PC-9 (cell line): ENCODE data around the gene SLC25A44. TPM values are rescaled to one million over a fixed set of nuclear protein-coding genes. Genes with fewer than 3 reads are reported as not detected.
"Not testable (repeated sequence)": the region's sequence is repeated elsewhere in the genome, so short reads cannot be mapped to it uniquely, and the experiment has no call there.

Source experiments
- BruUV-seq: library from RNA; stranded (reverse); fragments of 400-500 nt; replicated peaks from 2 replicates; lab custom pipeline; 2021; lab: Mats Ljungman, UMichigan
- CTCF ChIA-PET: fragments of 300-600 bp; sonication (Branson Sonifier 250); formaldehyde crosslinking; loops from one replicate; lab custom pipeline; 2022; ENCODE audit warnings: antibody characterized with exemption; lab: Charles Lee
- POLR2A ChIA-PET: fragments of 300-600 bp; sonication (Branson Sonifier 250); formaldehyde crosslinking; loops from one replicate; lab custom pipeline; 2022; ENCODE audit warnings: antibody characterized with exemption; ENCODE audit not compliant: unreplicated experiment; lab: Charles Lee
- DNase-seq, 2 experiments: peaks; one replicate each; pipeline versions ENCODE4 v3.0.0 to v3.0.0-alpha.2; 2015 to 2022; ENCODE audit warnings: mixed read lengths in 1 of 2
- H2AFZ ChIP-seq: fragments of 200-600 bp; sonication (generic); 2 replicates; pipeline ENCODE4 v1.8.1; 2017; ENCODE audit warnings: antibody characterized with exemption
- H3F3A ChIP-seq: fragments of 200-600 bp; sonication (generic); 2 replicates; pipeline ENCODE4 v1.8.1; 2017; ENCODE audit warnings: antibody characterized with exemption, mild to moderate bottlenecking, low read depth; ENCODE audit not compliant: insufficient read depth
- H3K27ac ChIP-seq: fragments of 200-600 bp; sonication (generic); 2 replicates; pipeline ENCODE4 v1.6.1; 2016; ENCODE audit warnings: mixed run types
- H3K27me3 ChIP-seq: fragments of 200-600 bp; sonication (generic); 2 replicates; pipeline ENCODE4 v1.6.1; 2016; ENCODE audit warnings: low read depth, mixed run types; ENCODE audit not compliant: insufficient read depth
- H3K36me3 ChIP-seq: fragments of 200-600 bp; sonication (generic); 2 replicates; pipeline ENCODE4 v1.6.1; 2016; ENCODE audit warnings: low read depth, mixed run types
- H3K4me1 ChIP-seq: fragments of 200-600 bp; sonication (generic); replicated peaks from 2 replicates; pipeline ENCODE4 v1.6.1; 2016; ENCODE audit warnings: mixed run types; ENCODE audit not compliant: insufficient read depth
- H3K4me2 ChIP-seq: fragments of 200-600 bp; sonication (generic); 2 replicates; pipeline ENCODE4 v1.6.1; 2017; ENCODE audit warnings: mixed run types
- H3K4me3 ChIP-seq: fragments of 200-600 bp; sonication (generic); 2 replicates; pipeline ENCODE4 v1.6.1; 2016; ENCODE audit warnings: mixed run types
- H3K79me2 ChIP-seq: fragments of 200-600 bp; sonication (generic); 2 replicates; pipeline ENCODE4 v1.6.1; 2017; ENCODE audit warnings: low read depth, mixed run types
- H3K9me2 ChIP-seq: fragments of 200-600 bp; sonication (generic); 2 replicates; pipeline ENCODE4 v1.8.1; 2017; ENCODE audit warnings: mild to moderate bottlenecking; ENCODE audit not compliant: insufficient read depth
- H3K9me3 ChIP-seq: fragments of 200-600 bp; sonication (generic); 2 replicates; pipeline ENCODE4 v1.8.1; 2016; ENCODE audit warnings: low read depth; ENCODE audit not compliant: insufficient read depth
- H4K20me1 ChIP-seq: fragments of 200-600 bp; sonication (generic); 2 replicates; pipeline ENCODE4 v1.8.1; 2017; ENCODE audit not compliant: insufficient read depth
- EZH2 ChIP-seq: fragments of 200-600 bp; sonication (generic); IDR thresholded peaks from 2 replicates; pipeline ENCODE4 v1.8.0; 2017; ENCODE audit warnings: antibody characterized with exemption, low read depth
- intact Hi-C: fragments of 100-400 bp; cut with micrococcal nuclease; formaldehyde crosslinking; loops from one replicate; pipeline ENCODE4 v1.10.0; 2022; ENCODE audit not compliant: unreplicated experiment
- total RNA-seq: library from RNA; stranded (reverse); gene quantifications from 2 replicates; pipeline ENCODE4 v1.2.3, GENCODE V29; 2021
- TF ChIP-seq, protein P1 (sequence below): fragments of 200-600 bp; sonication (generic); conservative IDR thresholded peaks from 2 replicates; pipeline ENCODE4 v1.6.1; 2017; ENCODE audit warnings: mixed run types, antibody characterized with exemption, mild to moderate bottlenecking, moderate library complexity

SLC25A44 gene
- total RNA-seq, 1 experiment from 2014 or later: 20.2 TPM

DNA sequence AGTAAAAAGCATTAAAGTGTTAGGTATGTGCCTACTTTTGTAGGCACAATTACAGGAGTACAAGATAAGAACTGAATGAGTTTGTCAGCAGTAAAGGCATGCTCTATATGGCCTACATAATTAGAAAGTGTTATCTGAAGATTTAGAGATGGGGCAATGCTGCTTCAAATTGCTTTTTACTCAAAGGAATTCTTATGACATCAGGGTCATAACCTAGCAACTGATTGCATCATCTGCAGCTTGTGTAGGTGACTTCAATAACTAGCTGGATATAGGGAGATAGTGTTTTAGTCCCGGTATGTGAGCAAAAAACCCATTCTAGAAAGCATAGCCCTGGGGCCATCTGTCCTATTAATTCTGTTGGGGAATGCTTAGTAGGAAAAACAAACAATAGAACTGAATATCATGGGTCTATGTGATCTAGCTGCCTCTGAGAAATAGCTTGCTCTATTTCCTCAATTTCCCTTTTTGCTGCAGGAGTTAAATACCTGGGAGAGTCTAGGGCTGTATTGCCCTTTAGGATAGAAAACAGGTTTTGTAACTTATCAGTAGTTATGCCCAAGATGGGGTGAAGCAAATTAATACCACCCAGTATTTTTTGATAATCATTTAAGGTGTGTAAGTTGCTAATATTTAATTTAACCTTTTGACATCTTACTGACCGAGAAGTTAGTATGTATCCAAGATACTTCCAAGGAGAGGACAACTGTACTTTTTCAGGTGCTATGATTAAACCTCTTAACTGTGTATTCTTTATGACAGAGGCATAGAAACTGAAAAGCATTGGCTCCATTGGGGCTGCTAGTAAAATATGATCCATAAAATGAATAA, 7.3 kb upstream of the SLC25A44 start:
- H3K4me2 ChIP-seq, H3K79me2 ChIP-seq, H3K27me3 ChIP-seq, H3K9me3 ChIP-seq, H3K4me3 ChIP-seq, POLR2A ChIA-PET, H3K9me2 ChIP-seq, H3F3A ChIP-seq, H3K36me3 ChIP-seq, CTCF ChIA-PET, intact Hi-C loops, H4K20me1 ChIP-seq, H2AFZ ChIP-seq, H3K4me1 ChIP-seq, BruUV-seq, DNase-seq, H3K27ac ChIP-seq: not testable (repeated sequence)

DNA sequence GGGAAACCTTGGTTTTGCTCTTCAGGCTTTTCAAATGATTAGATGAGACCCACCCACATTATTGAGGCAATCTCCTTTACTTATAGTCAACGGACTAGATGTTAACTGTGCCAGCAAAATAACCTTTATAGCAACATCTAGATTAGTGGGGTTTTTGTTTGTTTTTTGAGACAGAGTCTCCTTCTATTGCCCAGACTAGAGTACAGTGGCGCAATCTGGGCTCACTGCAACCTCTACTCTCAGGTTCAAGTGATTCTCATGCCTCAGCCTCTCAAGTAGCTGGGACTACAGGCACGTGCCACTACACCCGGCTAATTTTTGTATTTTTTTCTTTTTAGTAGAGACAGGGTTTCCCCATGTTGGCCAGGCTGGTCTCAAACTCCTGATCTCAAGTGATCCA, 3.6 kb upstream of the SLC25A44 start:
- Histone ChIP-seq H2AFZ (0 out of 2 replicates have a peak overlapping the region, but pooled peaks have one; percentile 14), H3K79me2 (peaks cover 13% of the 10 kb centered on the region), H3K4me1 (peaks cover 11% of the 10 kb centered on the region)
- BruUV-seq, H3K9me2 ChIP-seq, POLR2A ChIA-PET, H3F3A ChIP-seq, H3K27me3 ChIP-seq, CTCF ChIA-PET, H3K4me3 ChIP-seq, DNase-seq, H4K20me1 ChIP-seq, intact Hi-C loops, H3K9me3 ChIP-seq, H3K36me3 ChIP-seq, H3K27ac ChIP-seq, H3K4me2 ChIP-seq: not testable (repeated sequence)

DNA sequence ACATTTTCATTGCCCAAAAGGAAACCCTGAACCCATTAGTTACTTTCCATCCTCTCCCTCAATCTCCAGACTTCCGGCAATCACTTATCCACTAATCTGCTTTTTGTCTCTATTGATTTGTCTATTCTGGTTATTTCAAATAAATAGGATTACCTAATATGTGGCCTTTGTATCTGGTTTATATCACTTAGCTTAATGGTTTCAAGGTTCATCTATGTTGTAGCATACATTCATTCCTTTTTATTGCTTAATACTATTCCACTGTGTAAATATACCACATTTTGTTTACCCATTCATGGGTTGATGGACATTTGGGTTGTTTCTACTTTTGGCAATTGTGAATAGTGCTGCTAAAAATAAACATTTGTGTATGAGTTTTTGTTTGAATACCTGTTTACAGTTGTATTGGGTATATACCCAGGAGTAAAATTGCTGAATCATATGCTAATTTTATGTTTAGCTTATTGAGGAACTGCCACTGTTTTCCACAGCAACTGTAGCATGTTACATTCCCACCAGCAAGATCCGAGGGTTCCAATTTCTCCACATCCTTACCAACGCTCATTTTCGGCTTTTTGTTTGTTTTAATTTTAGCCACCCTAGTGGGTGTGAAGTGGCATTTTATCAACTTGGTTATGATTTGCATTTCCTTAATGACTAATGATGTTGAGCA, 2.5 kb upstream of the SLC25A44 start:
- intact Hi-C loops: no loop called here
- Histone ChIP-seq H4K20me1 (no peaks in the 10 kb centered on the region; the same call in 1 of the 2 replicates), H3F3A (no peaks in the 10 kb centered on the region; the same call in 1 of the 2 replicates), H3K79me2 (peaks cover 25% of the 10 kb centered on the region), H3K27ac (no peak overlapping the region), H2AFZ (no peak overlapping the region), H3K9me2 (no peaks in the 10 kb centered on the region), H3K4me1 (peaks cover 12% of the 10 kb centered on the region), H3K4me2 (no peak overlapping the region), H3K4me3 (no peak overlapping the region), H3K36me3 (no peaks in the 10 kb centered on the region), H3K9me3 (0 out of 2 replicates have a peak, but pooled peaks cover 7% of the 10 kb centered on the region), H3K27me3 (no peaks in the 10 kb centered on the region)
- POLR2A ChIA-PET: no interaction called here
- BruUV-seq: no TSS peak
- TF ChIP-seq EZH2: no peak
- TF ChIP-seq, protein P1, sequence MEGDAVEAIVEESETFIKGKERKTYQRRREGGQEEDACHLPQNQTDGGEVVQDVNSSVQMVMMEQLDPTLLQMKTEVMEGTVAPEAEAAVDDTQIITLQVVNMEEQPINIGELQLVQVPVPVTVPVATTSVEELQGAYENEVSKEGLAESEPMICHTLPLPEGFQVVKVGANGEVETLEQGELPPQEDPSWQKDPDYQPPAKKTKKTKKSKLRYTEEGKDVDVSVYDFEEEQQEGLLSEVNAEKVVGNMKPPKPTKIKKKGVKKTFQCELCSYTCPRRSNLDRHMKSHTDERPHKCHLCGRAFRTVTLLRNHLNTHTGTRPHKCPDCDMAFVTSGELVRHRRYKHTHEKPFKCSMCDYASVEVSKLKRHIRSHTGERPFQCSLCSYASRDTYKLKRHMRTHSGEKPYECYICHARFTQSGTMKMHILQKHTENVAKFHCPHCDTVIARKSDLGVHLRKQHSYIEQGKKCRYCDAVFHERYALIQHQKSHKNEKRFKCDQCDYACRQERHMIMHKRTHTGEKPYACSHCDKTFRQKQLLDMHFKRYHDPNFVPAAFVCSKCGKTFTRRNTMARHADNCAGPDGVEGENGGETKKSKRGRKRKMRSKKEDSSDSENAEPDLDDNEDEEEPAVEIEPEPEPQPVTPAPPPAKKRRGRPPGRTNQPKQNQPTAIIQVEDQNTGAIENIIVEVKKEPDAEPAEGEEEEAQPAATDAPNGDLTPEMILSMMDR: no peak
- no peak for DNase-seq
- CTCF ChIA-PET: no interaction called here

DNA sequence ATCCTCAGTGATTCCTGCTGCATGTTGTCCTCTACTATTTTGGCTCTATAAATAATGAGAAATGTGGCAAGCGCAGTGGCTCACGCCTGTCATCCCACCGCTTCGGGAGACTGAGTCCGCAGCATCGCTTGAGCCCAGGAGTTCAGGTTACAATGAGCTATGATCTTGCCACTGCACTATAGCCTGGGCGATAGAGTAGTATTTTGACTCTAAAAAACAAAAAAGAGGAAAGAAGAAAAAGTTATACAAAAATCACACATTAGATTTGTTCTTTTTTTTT, 756 bp upstream of the SLC25A44 start:
- Histone ChIP-seq H3K27me3 (no peaks in the 10 kb centered on the region), H3K4me2 (peak overlapping the region; percentile 76), H2AFZ (peak overlapping the region; percentile 91), H4K20me1 (no peaks in the 10 kb centered on the region; the same call in 1 of the 2 replicates), H3K4me1 (peaks cover 12% of the 10 kb centered on the region), H3K27ac (peak overlapping the region; percentile 72), H3K9me3 (no peaks in the 10 kb centered on the region), H3F3A (no peaks in the 10 kb centered on the region; the same call in 1 of the 2 replicates), H3K9me2 (no peaks in the 10 kb centered on the region), H3K79me2 (peaks cover 40% of the 10 kb centered on the region), H3K4me3 (peak overlapping the region; percentile 95), H3K36me3 (no peaks in the 10 kb centered on the region)
- no peak for TF ChIP-seq EZH2
- TF ChIP-seq, protein P1: no peak
- DNase-seq: no peak
- no TSS peak for BruUV-seq
- POLR2A ChIA-PET: no interaction called here
- CTCF ChIA-PET: no interaction called here
- intact Hi-C loops: no loop called here
